ENCODE results near the gene EXOC6B.

DNA sequence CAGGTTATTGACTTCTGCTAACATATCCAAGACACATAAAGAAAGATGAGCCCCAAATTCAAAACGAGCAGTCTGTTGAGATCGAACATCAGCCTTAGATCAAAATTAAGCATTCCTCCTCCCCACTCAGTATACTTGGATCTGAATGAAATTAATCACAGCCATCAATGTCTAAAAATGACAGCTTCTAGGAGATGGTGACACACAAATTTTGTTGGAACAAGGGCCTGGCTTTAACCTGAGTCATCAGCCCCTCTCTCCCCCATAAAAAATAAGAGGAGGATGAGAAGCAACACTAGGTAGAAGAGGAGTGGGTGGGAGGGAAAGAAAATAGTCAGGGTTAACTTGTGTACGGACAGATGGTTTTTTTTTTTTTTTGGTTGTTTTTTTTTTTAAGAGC, 223.1 kb downstream of the EXOC6B start:
- no peak for TF ChIP-seq POLR2A (IDR thresholded peaks at IDR 0.05)
- TF ChIP-seq, protein P1, sequence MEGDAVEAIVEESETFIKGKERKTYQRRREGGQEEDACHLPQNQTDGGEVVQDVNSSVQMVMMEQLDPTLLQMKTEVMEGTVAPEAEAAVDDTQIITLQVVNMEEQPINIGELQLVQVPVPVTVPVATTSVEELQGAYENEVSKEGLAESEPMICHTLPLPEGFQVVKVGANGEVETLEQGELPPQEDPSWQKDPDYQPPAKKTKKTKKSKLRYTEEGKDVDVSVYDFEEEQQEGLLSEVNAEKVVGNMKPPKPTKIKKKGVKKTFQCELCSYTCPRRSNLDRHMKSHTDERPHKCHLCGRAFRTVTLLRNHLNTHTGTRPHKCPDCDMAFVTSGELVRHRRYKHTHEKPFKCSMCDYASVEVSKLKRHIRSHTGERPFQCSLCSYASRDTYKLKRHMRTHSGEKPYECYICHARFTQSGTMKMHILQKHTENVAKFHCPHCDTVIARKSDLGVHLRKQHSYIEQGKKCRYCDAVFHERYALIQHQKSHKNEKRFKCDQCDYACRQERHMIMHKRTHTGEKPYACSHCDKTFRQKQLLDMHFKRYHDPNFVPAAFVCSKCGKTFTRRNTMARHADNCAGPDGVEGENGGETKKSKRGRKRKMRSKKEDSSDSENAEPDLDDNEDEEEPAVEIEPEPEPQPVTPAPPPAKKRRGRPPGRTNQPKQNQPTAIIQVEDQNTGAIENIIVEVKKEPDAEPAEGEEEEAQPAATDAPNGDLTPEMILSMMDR (IDR thresholded peaks at IDR 0.05) = no peak
